GM23338 (cell line): Measurements from ENCODE around the gene IPPK.

ENCODE experiments used
- CREB1 ChIP-seq: fragments of 250-450 bp; sonication (Bioruptor Pico); IDR thresholded peaks from 2 replicates; pipeline ENCODE4 v1.5.0; 2020; ENCODE audit warnings: low read depth, mild to moderate bottlenecking, moderate library complexity
- CTCF ChIP-seq, 2 experiments: fragments of 200-600 bp in 1 of 2; sonication (generic) in 1 of 2; conservative IDR thresholded peaks; 2 replicates each; pipeline versions ENCODE4 v1.5.1 to v1.6.1; 2016 to 2017; ENCODE audit warnings: antibody characterized with exemption in 2 of 2, low read depth in 2 of 2, mild to moderate bottlenecking in 2 of 2, moderate library complexity in 1 of 2
- EZH2phosphoT487 ChIP-seq: fragments of 200-600 bp; sonication (generic); IDR thresholded peaks from one replicate; pipeline ENCODE4 v1.8.1; 2018; ENCODE audit warnings: antibody characterized with exemption; ENCODE audit not compliant: unreplicated experiment
- ZNF114 ChIP-seq: fragments of 250-450 bp; sonication (Bioruptor Pico); IDR thresholded peaks from 2 replicates; pipeline ENCODE4 v1.5.0; 2020; ENCODE audit warnings: mild to moderate bottlenecking, moderate library complexity

GRCh38 chr9:92614123-92614510, 55.8 kb downstream of the IPPK start:
- no peak for TF ChIP-seq CTCF (conservative IDR thresholded peaks at IDR 0.05; ENCODE audit: low read depth in 2 of 2)
- TF ChIP-seq EZH2phosphoT487: no peak
- no peak for TF ChIP-seq CREB1 (CRISPR knock-in tag)
- TF ChIP-seq ZNF114 (CRISPR knock-in tag): no peak
